ENCODE results near the gene TMEM108. TPM values are rescaled to one million over a fixed set of nuclear protein-coding genes. Genes with fewer than 3 reads are reported as not detected.

TMEM108 gene
- total and polyA plus RNA-seq, 4 donors: 0.33 to 3.6 (median 1.3) TPM; not detected in 1

- no peaks in the 10 kb centered on the region for H3K36me3 ChIP-seq (ENCODE audit: control insufficient read depth in 1 of 2, insufficient read depth in 2 of 2, low read length in 1 of 2)
- intact Hi-C loops (cut with DNase I): no loop called here
- no peak overlapping the region for H3K4me3 ChIP-seq (ENCODE audit: low read length in 2 of 2)
- no peak for DNase-seq
- H3K9me3 ChIP-seq (ENCODE audit: control insufficient read depth, low read length): no peaks in the 10 kb centered on the region
- H3K4me1 ChIP-seq (ENCODE audit: control insufficient read depth in 1 of 2, insufficient read depth in 2 of 2, low read length in 2 of 2): no peaks in the 10 kb centered on the region
- H3K27me3 ChIP-seq (ENCODE audit: control insufficient read depth in 1 of 2, insufficient read depth in 2 of 2, low read length in 1 of 2): no peaks in the 10 kb centered on the region
- no peak overlapping the region for H3K27ac ChIP-seq (ENCODE audit: low read depth in 1 of 2, low read length in 2 of 2)
- ATAC-seq (ENCODE audit: low FRiP score): no peak
- 57 to 80% methylated on average over 1 of the region's 1 CpG for WGBS, 2 donors
Observed at GRCh38 chr3:133280586-133280985, 242.4 kb downstream of the TMEM108 start.

DNA sequence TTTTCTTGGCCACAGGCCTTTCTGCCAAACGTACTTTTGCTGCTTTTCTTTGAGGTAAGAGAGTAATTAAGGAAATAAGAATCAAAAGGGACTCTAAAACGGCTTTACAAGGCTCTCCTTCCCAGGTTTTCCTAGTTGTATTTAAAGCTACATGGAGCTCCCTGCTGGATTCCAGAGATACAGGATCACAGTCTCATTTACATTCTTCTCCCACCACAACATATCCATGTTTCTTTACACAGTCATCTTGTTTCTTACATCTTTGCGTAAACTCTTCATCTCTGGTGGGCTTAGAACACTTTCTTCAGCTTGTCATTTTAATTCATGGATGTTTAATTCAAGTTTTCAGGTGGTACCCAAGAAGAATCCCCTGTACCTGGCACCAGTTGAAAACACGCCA lies 244.0 kb downstream of the TMEM108 start:
- ATAC-seq (ENCODE audit: low FRiP score) (no peak), DNase-seq (no peak)
- WGBS, 2 donors: 57 to 62% methylated on average over 4 of the region's 4 CpGs
- H3K4me3 ChIP-seq (ENCODE audit: low read length in 2 of 2): no peak overlapping the region
- no peaks in the 10 kb centered on the region for H3K9me3 ChIP-seq (ENCODE audit: control insufficient read depth, low read length)
- intact Hi-C loops (cut with DNase I): no loop called here
- H3K27me3 ChIP-seq (ENCODE audit: control insufficient read depth in 1 of 2, insufficient read depth in 2 of 2, low read length in 1 of 2): no peaks in the 10 kb centered on the region
- no peaks in the 10 kb centered on the region for H3K36me3 ChIP-seq (ENCODE audit: control insufficient read depth in 1 of 2, insufficient read depth in 2 of 2, low read length in 1 of 2)
- H3K27ac ChIP-seq (ENCODE audit: low read depth in 1 of 2, low read length in 2 of 2): no peak overlapping the region
- H3K4me1 ChIP-seq (ENCODE audit: control insufficient read depth in 1 of 2, insufficient read depth in 2 of 2, low read length in 2 of 2): no peaks in the 10 kb centered on the region

DNA sequence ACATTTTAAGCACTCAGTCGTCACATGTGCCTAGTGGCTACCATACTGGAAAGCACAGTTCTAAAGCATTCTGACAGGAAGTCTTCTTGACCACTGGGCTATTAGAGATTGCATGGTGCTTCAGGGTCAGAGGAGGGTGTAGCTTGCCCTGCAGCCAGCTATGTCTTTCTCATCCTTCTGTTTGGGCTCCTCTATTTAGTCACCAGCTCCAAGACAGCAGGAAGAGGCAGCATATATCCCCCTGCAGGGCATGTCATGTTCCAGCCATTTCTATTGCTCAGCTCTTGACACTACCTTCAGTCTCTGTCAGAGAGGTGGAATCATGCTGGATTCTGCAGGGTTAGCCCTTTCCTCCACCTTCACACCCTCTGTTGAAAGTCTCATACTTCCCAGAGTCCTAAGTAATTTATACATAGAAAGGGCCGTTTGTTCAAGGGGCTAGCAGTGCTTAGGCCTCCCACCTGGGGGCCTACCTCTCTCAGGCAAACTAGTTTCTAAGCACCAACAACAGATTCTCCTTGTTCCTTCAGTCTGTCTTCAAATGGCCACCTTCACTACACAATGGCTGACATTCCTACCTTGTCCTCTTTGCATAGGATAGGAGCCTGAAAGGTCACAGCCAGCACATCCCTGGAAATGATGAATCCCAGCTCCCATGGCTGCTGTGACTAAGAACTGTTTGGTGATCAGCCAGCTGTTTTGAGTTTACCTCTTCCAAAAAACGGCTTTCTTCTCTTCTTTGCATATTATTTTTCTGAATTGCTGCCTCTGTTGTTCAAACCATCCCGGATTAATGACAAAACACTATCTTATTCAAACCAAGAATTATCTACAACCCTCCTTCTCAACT lies 246.0 kb downstream of the TMEM108 start:
- ATAC-seq (ENCODE audit: low FRiP score) (no peak), DNase-seq (no peak)
- no peak overlapping the region for H3K27ac ChIP-seq (ENCODE audit: low read depth in 1 of 2, low read length in 2 of 2)
- intact Hi-C loops (cut with DNase I): no loop called here
- no peaks in the 10 kb centered on the region for H3K4me1 ChIP-seq (ENCODE audit: control insufficient read depth in 1 of 2, insufficient read depth in 2 of 2, low read length in 2 of 2)
- H3K4me3 ChIP-seq (ENCODE audit: low read length in 2 of 2): no peak overlapping the region
- WGBS, 2 donors: 59 to 63% methylated on average over 4 of the region's 4 CpGs
- no peaks in the 10 kb centered on the region for H3K36me3 ChIP-seq (ENCODE audit: control insufficient read depth in 1 of 2, insufficient read depth in 2 of 2, low read length in 1 of 2)
- no peaks in the 10 kb centered on the region for H3K9me3 ChIP-seq (ENCODE audit: control insufficient read depth, low read length)
- H3K27me3 ChIP-seq (ENCODE audit: control insufficient read depth in 1 of 2, insufficient read depth in 2 of 2, low read length in 1 of 2): no peaks in the 10 kb centered on the region

DNA sequence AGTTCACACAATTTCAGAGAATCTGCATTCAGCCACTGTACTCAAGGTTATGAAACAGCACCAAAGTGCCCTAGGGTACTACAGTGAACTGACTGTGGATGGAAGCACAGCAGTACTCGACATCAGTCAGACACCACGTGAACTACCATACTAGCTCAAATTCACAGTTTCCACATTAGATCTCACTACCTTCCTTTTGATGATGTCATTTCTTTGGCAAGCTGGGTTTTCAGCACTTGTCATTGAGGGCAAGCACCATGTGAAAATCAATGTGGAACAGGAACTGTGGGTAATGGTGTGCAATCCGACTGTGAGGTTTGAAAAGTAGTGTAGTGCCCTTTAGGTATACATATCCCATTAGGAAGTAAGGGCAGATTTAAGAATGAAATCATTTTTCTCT lies 251.1 kb downstream of the TMEM108 start:
- H3K27me3 ChIP-seq (ENCODE audit: control insufficient read depth in 1 of 2, insufficient read depth in 2 of 2, low read length in 1 of 2): no peaks in the 10 kb centered on the region
- intact Hi-C loops (cut with DNase I): no loop called here
- WGBS, 2 donors: 85 to 90% methylated on average over 3 of the region's 3 CpGs

DNA sequence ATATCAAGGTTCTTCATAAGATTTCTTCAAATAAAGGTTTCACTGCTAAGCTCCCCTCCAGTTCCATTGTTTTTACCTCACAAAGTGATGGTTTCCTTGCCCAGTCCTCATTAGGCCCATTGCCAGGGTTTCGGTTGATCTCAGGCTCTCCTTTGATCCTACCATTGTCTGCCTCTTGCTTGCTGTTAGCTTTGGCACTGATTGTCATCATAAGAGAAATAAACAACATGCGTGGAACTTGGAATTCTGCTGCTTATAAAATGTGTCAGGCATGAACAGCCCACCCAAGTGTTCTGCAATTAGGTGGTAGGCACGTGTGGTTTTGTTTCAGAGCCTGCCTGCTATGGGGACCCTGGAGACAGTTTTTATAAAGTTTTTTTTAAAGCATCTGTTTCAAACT lies 254.1 kb downstream of the TMEM108 start:
- H3K4me3 ChIP-seq (ENCODE audit: low read length in 2 of 2): no peak overlapping the region
- no peaks in the 10 kb centered on the region for H3K9me3 ChIP-seq (ENCODE audit: control insufficient read depth, low read length)
- H3K27ac ChIP-seq (ENCODE audit: low read depth in 1 of 2, low read length in 2 of 2): no peak overlapping the region
- DNase-seq: no peak
- H3K27me3 ChIP-seq (ENCODE audit: control insufficient read depth in 1 of 2, insufficient read depth in 2 of 2, low read length in 1 of 2): no peaks in the 10 kb centered on the region
- 15 to 24% methylated on average over 3 of the region's 3 CpGs for WGBS, 2 donors
- intact Hi-C loops (cut with DNase I): no loop called here
- no peaks in the 10 kb centered on the region for H3K36me3 ChIP-seq (ENCODE audit: control insufficient read depth in 1 of 2, insufficient read depth in 2 of 2, low read length in 1 of 2)
- no peak for ATAC-seq (ENCODE audit: low FRiP score)
- H3K4me1 ChIP-seq (ENCODE audit: control insufficient read depth in 1 of 2, insufficient read depth in 2 of 2, low read length in 2 of 2): peaks cover 0 to 2% of the 10 kb centered on the region in 2 donors

More for the DNA sequence above, 251.1 kb downstream of the TMEM108 start:
- Histone ChIP-seq H3K36me3 (ENCODE audit: control insufficient read depth in 1 of 2, insufficient read depth in 2 of 2, low read length in 1 of 2) (no peaks in the 10 kb centered on the region), H3K4me1 (ENCODE audit: control insufficient read depth in 1 of 2, insufficient read depth in 2 of 2, low read length in 2 of 2) (no peaks in the 10 kb centered on the region), H3K27ac (ENCODE audit: low read depth in 1 of 2, low read length in 2 of 2) (no peak overlapping the region), H3K4me3 (ENCODE audit: low read length in 2 of 2) (no peak overlapping the region), H3K9me3 (ENCODE audit: control insufficient read depth, low read length) (no peaks in the 10 kb centered on the region)
- ATAC-seq (ENCODE audit: low FRiP score) (no peak), DNase-seq (no peak)

DNA sequence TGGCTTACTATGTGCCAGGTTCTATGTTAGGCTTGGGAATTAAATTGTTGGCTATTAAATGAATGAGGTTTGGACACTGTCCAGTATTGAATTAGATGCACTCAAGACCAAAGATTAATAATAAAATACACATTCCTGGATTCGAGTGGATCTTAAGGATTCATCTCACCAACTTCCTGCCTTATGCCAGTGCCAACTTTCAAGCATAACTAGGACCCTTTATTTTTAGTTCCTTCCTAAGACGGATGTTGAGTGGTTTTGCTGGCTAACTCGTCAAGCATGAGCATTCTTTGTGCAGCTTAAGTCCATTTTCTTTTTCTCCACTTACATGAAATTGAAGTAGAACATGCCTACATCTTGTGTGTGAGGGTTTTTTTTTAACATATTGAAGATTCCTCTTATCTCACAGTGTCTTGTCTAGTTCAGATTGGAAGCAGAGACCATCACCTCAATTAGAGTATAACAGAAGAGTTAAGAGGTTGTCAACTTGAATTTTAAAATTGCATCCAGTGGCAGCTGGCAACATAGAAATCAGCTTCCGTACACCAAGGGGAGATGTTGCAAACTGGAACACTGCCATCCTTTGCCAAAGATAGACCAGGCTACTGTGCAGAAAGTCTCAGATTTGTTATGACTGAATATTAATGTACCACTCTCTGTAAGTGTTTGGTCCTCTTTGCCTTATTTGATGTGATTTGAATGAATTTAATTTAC lies 255.4 kb downstream of the TMEM108 start:
- Histone ChIP-seq H3K27me3 (ENCODE audit: control insufficient read depth in 1 of 2, insufficient read depth in 2 of 2, low read length in 1 of 2) (no peaks in the 10 kb centered on the region), H3K36me3 (ENCODE audit: control insufficient read depth in 1 of 2, insufficient read depth in 2 of 2, low read length in 1 of 2) (no peaks in the 10 kb centered on the region), H3K27ac (ENCODE audit: low read depth in 1 of 2, low read length in 2 of 2) (no peak overlapping the region), H3K4me1 (ENCODE audit: control insufficient read depth in 1 of 2, insufficient read depth in 2 of 2, low read length in 2 of 2) (peaks cover 0 to 2% of the 10 kb centered on the region in 2 donors), H3K9me3 (ENCODE audit: control insufficient read depth, low read length) (no peaks in the 10 kb centered on the region), H3K4me3 (ENCODE audit: low read length in 2 of 2) (no peak overlapping the region)
- intact Hi-C loops (cut with DNase I): no loop called here
- ATAC-seq (ENCODE audit: low FRiP score) (no peak), DNase-seq (no peak)
- 14 to 26% methylated on average over 4 of the region's 4 CpGs for WGBS, 2 donors

DNA sequence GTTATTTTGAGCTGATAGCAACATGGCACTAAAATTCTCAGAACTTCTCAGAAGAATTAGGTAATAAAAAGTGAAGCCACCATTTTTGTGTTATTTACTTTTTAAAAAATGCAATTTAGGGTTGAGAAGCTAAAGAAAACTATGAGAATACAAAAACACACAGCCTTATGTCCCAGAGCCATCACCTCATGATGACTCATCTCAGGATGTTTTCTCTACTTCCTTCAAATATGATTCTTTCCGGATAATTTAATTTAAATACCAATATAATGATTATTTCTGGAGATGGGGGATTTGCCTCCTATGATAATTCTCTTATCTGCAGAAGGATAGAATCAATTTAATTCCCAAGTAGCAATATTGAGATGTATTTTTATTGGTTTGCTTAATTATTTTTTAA lies 256.1 kb downstream of the TMEM108 start:
- DNase-seq (no peak), ATAC-seq (ENCODE audit: low FRiP score) (no peak)
- H3K4me3 ChIP-seq (ENCODE audit: low read length in 2 of 2): no peak overlapping the region
- no peaks in the 10 kb centered on the region for H3K9me3 ChIP-seq (ENCODE audit: control insufficient read depth, low read length)
- H3K27ac ChIP-seq (ENCODE audit: low read depth in 1 of 2, low read length in 2 of 2): no peak overlapping the region
- H3K4me1 ChIP-seq (ENCODE audit: control insufficient read depth in 1 of 2, insufficient read depth in 2 of 2, low read length in 2 of 2): peaks cover 0 to 2% of the 10 kb centered on the region in 2 donors
- intact Hi-C loops (cut with DNase I): no loop called here
- WGBS, 2 donors: 76 to 83% methylated on average over 1 of the region's 1 CpG
- no peaks in the 10 kb centered on the region for H3K27me3 ChIP-seq (ENCODE audit: control insufficient read depth in 1 of 2, insufficient read depth in 2 of 2, low read length in 1 of 2)
- no peaks in the 10 kb centered on the region for H3K36me3 ChIP-seq (ENCODE audit: control insufficient read depth in 1 of 2, insufficient read depth in 2 of 2, low read length in 1 of 2)

GRCh38 chr3:133295199-133295901 lies 257.2 kb downstream of the TMEM108 start:
- intact Hi-C loops (cut with DNase I): no loop called here
- Histone ChIP-seq H3K27me3 (ENCODE audit: control insufficient read depth in 1 of 2, insufficient read depth in 2 of 2, low read length in 1 of 2) (no peaks in the 10 kb centered on the region), H3K36me3 (ENCODE audit: control insufficient read depth in 1 of 2, insufficient read depth in 2 of 2, low read length in 1 of 2) (no peaks in the 10 kb centered on the region), H3K9me3 (ENCODE audit: control insufficient read depth, low read length) (no peaks in the 10 kb centered on the region), H3K4me1 (ENCODE audit: control insufficient read depth in 1 of 2, insufficient read depth in 2 of 2, low read length in 2 of 2) (peaks cover 0 to 2% of the 10 kb centered on the region in 2 donors), H3K27ac (ENCODE audit: low read depth in 1 of 2, low read length in 2 of 2) (no peak overlapping the region), H3K4me3 (ENCODE audit: low read length in 2 of 2) (no peak overlapping the region)
- no peak for ATAC-seq (ENCODE audit: low FRiP score)
- 57 to 69% methylated on average over 4 of the region's 4 CpGs for WGBS, 2 donors
- no peak for DNase-seq

All from aorta (tissue), 5 donors.